HepG2 (cell line): ENCODE data around the gene RNF208. TPM values are rescaled to one million over a fixed set of nuclear protein-coding genes. Genes with fewer than 3 reads are reported as not detected.

ENCODE experiments used
- ATAC-seq: fragments of 200-7000 bp; cut with Tn5 transposase; 3 replicates; pipeline ENCODE4 v1.9.1; 2020; ENCODE audit warnings: mild to moderate bottlenecking, moderate library complexity
- BruUV-seq: library from RNA; stranded (reverse); fragments of 400-500 nt; replicated peaks from 2 replicates; lab custom pipeline; 2021; lab: Mats Ljungman, UMichigan
- CTCF ChIA-PET: fragments of 300-600 bp; formaldehyde crosslinking; extraction: SDS; loops from one replicate; lab custom pipeline; 2021; ENCODE audit warnings: low total read pairs, inconsistent platforms, low intra/inter-chr PET ratio; lab: Yijun Ruan, JAX
- POLR2A ChIA-PET: fragments of 350-600 bp; sonication (Branson Sonifier 250); formaldehyde crosslinking; loops from one replicate; lab custom pipeline; 2020; ENCODE audit warnings: antibody characterized with exemption, inconsistent platforms; lab: Yijun Ruan, JAX
- DNase-seq: peaks from one replicate; pipeline ENCODE4 v3.0.0-alpha.2; 2015; ENCODE audit warnings: low spot score
- FAIRE-seq: peaks from 3 replicates; lab custom pipeline; 2011; peaks lifted over from hg19 to GRCh38; lab: Jason Lieb, UNC
- H2AFZ ChIP-seq: one replicate; pipeline ENCODE4 v1.6.1; 2011; ENCODE audit warnings: low read length, inconsistent platforms
- H3K27ac ChIP-seq: fragments of 300-600 bp; 3 replicates; pipeline ENCODE4 v1.8.0; 2011; ENCODE audit warnings: mixed run types, mild to moderate bottlenecking, mixed read lengths, low read length, inconsistent platforms; ENCODE audit not compliant: insufficient read depth; ENCODE audit errors: extremely low read length
- H3K27me3 ChIP-seq, 2 experiments: fragments of 200-600 bp in 1 of 2; 2 replicates in 1 of 2; 3 replicates in 1 of 2; pipeline versions ENCODE4 v1.6.0 to v1.8.0; 2011; ENCODE audit warnings: low read length in 2 of 2, mild to moderate bottlenecking in 2 of 2, moderate library complexity in 2 of 2, inconsistent platforms in 1 of 2; ENCODE audit not compliant: insufficient read depth in 2 of 2, control insufficient read depth in 1 of 2
- H3K36me3 ChIP-seq, 2 experiments: fragments of 200-600 bp in 1 of 2; replicated peaks in 1 of 2; 2 replicates in 1 of 2; 3 replicates in 1 of 2; pipeline versions ENCODE4 v1.5.1 to v1.8.0; 2011; ENCODE audit warnings: low read length in 2 of 2, inconsistent platforms in 1 of 2; ENCODE audit not compliant: insufficient read depth in 2 of 2, control insufficient read depth in 1 of 2
- H3K4me1 ChIP-seq: 2 replicates; pipeline ENCODE4 v1.5.1; 2012; ENCODE audit warnings: low read length, inconsistent platforms; ENCODE audit not compliant: insufficient read depth
- H3K4me2 ChIP-seq: 2 replicates; pipeline ENCODE4 v1.6.0; 2011; ENCODE audit warnings: low read depth, low read length, inconsistent platforms
- H3K4me3 ChIP-seq, 3 experiments: fragments of 200-600 bp in 1 of 3; sonication (generic), shearing (Covaris generic) in 1 of 3; replicated peaks in 1 of 3; 2 replicates each; pipeline ENCODE4 v1.5.1; 2011 to 2016; ENCODE audit warnings: low read length in 3 of 3, inconsistent platforms in 2 of 3, low read depth in 2 of 3, mild to moderate bottlenecking in 2 of 3, control low read depth in 1 of 3, mixed read lengths in 1 of 3; ENCODE audit not compliant: insufficient read depth in 1 of 3
- H3K79me2 ChIP-seq: one replicate; pipeline ENCODE4 v1.6.1; 2011; ENCODE audit warnings: low read length, inconsistent platforms; ENCODE audit not compliant: insufficient read depth
- H3K9ac ChIP-seq: 2 replicates; pipeline ENCODE4 v1.6.0; 2011; ENCODE audit warnings: mild to moderate bottlenecking, low read depth, low read length, inconsistent platforms; ENCODE audit not compliant: insufficient read depth
- H3K9me3 ChIP-seq: 2 replicates; pipeline ENCODE4 v1.5.1; 2012; ENCODE audit warnings: mild to moderate bottlenecking, low read length
- H4K20me1 ChIP-seq: 2 replicates; pipeline ENCODE4 v1.6.0; 2011; ENCODE audit warnings: inconsistent platforms, mild to moderate bottlenecking, low read length, moderate library complexity; ENCODE audit not compliant: insufficient read depth
- HNRNPLL ChIP-seq: fragments of 200-400 bp; formaldehyde crosslinking; IDR thresholded peaks from 2 replicates; pipeline ENCODE4 v1.6.1; 2017; ENCODE audit warnings: mild to moderate bottlenecking, low read depth, low read length; ENCODE audit not compliant: poor library complexity, severe bottlenecking
- MED8 ChIP-seq: sonication (generic); formaldehyde crosslinking; IDR thresholded peaks from 2 replicates; pipeline ENCODE4 v1.8.1; 2023; ENCODE audit warnings: mild to moderate bottlenecking, missing genetic modification reagents; ENCODE audit not compliant: insufficient replicate concordance
- NFE2L2 ChIP-seq: fragments of 150-350 bp; IDR thresholded peaks from 2 replicates; pipeline ENCODE4 v1.6.1; 2014; ENCODE audit warnings: low read length
- SAP130 ChIP-seq: IDR thresholded peaks from 2 replicates; pipeline ENCODE4 v1.6.1; 2016; ENCODE audit warnings: low read depth
- ZBTB34 ChIP-seq: sonication (generic); formaldehyde crosslinking; IDR thresholded peaks from 2 replicates; pipeline ENCODE4 v1.8.0; 2022; ENCODE audit warnings: mild to moderate bottlenecking, missing genetic modification reagents
- ZNF253 ChIP-seq: sonication (generic); formaldehyde crosslinking; IDR thresholded peaks from 2 replicates; pipeline ENCODE4 v1.8.0; 2022; ENCODE audit warnings: mild to moderate bottlenecking, missing genetic modification reagents, borderline replicate concordance
- ZNF781 ChIP-seq: sonication (generic); formaldehyde crosslinking; IDR thresholded peaks from 2 replicates; pipeline ENCODE4 v1.5.1; 2020; ENCODE audit warnings: borderline replicate concordance, mild to moderate bottlenecking, missing genetic modification reagents; ENCODE audit errors: not compliant biosample characterization
- WGBS: methylation state at CpG from one replicate; pipeline ENCODE4 v1.1.6; 2017; ENCODE audit warnings: low lambda C conversion rate; 5-methylcytosine and 5-hydroxymethylcytosine counted together
- in situ Hi-C: cut with HindIII; loops from 2 replicates; pipeline ENCODE4 v1.10.0; 2017; ENCODE audit warnings: low pct_unique_long_range_greater_than_20kb; ENCODE audit not compliant: extremely low pct_ligation_motif_present
- intact Hi-C: fragments of 100-400 bp; cut with micrococcal nuclease; formaldehyde crosslinking; loops from one replicate; pipeline ENCODE4 v1.10.0; 2022; ENCODE audit not compliant: unreplicated experiment
- polyA plus RNA-seq, 8 experiments: library from polyadenylated mRNA; depleted of rRNA in 3 of 8; stranded (reverse) in 7 of 8; unstranded in 1 of 8; fragments of >200 nt; fragmentation: Illumina TruSeq in 4 of 8; extraction: Trizol in 4 of 8; gene quantifications; 2 replicates each; pipeline versions ENCODE4 v1.2.1 to v1.2.3, GENCODE V29; 2011 to 2016; ENCODE audit warnings: low read depth in 4 of 8, missing spikeins in 1 of 8, mixed read lengths in 1 of 8; ENCODE audit not compliant: insufficient read depth in 1 of 8
- total RNA-seq, 5 experiments: library from RNA; depleted of rRNA; stranded (reverse); fragments of >200 nt; fragmentation: Illumina TruSeq; extraction: Trizol; gene quantifications; 2 replicates each; pipeline ENCODE4 v1.2.3, GENCODE V29; 2016; ENCODE audit warnings: low read depth in 1 of 5
- TF ChIP-seq, protein P1 (sequence below): sonication (generic); formaldehyde crosslinking; IDR thresholded peaks from 2 replicates; pipeline ENCODE4 v1.4.0; 2020; ENCODE audit warnings: missing genetic modification reagents
- TF ChIP-seq, protein P2 (sequence below), 2 experiments: sonication (generic) in 1 of 2; formaldehyde crosslinking in 1 of 2; IDR thresholded peaks; 2 replicates each; pipeline versions ENCODE4 v1.4.0 to v1.6.1; 2018 to 2020; ENCODE audit warnings: missing genetic modification reagents in 2 of 2, borderline replicate concordance in 1 of 2, low read depth in 1 of 2, mild to moderate bottlenecking in 1 of 2, missing biosample characterization in 1 of 2
- TF ChIP-seq, protein P3 (sequence below): sonication (generic); formaldehyde crosslinking; IDR thresholded peaks from 2 replicates; pipeline ENCODE4 v1.5.1; 2020; ENCODE audit warnings: mild to moderate bottlenecking, missing genetic modification reagents, moderate library complexity
- TF ChIP-seq, protein P4 (sequence below): sonication (generic); formaldehyde crosslinking; IDR thresholded peaks from 2 replicates; pipeline ENCODE4 v1.8.0; 2022; ENCODE audit warnings: missing genetic modification reagents, mild to moderate bottlenecking, moderate library complexity, borderline replicate concordance

RNF208 gene
- total and polyA plus RNA-seq, 2 of the 13 experiments (the other 11 are each of a cell fraction or from before 2014, with no cell fraction given): 1.6 to 2.1 TPM

GRCh38 chr9:137247916-137248175, 25.8 kb upstream of the RNF208 start:
- FAIRE-seq (no peak), DNase-seq (no peak), ATAC-seq (no peak)
- 49% methylated on average over 5 of the region's 6 CpGs for WGBS
- Histone ChIP-seq H3K9ac (peak overlapping the region; percentile 7; the same call in 1 of the 2 replicates), H3K4me3 (peak overlapping the region in 2 of 3 experiments; percentile 7 to 64; a peak in 2 of 6 replicates), H3K4me1 (peaks cover 86% of the 10 kb centered on the region), H3K79me2 (peaks cover 11% of the 10 kb centered on the region), H3K27me3 (peaks cover 2 to 9% of the 10 kb centered on the region in 2 experiments; a peak in 2 of 5 replicates), H3K27ac (no peak overlapping the region), H4K20me1 (peaks cover 14% of the 10 kb centered on the region), H3K4me2 (peak overlapping the region; percentile 87), H3K9me3 (no peaks in the 10 kb centered on the region), H3K36me3 (peaks cover 2 to 8% of the 10 kb centered on the region in 2 experiments; a peak in 3 of 5 replicates), H2AFZ (no peak overlapping the region)
- intact Hi-C loops (no loop called here), in situ Hi-C loops (no loop called here)
- no TSS peak for BruUV-seq
- CTCF ChIA-PET: interaction anchor here (1.1 kb wide), 1 partner anchor 12 kb away, joined by 3 read pairs; no protein-coding TSS in a partner anchor
- POLR2A ChIA-PET: interaction anchor here (0.5 to 1.3 kb wide), 4 partner anchors 29 to 96 kb away, joined by 3 to 8 read pairs (median 4); partner anchors contain the start of genes TOR4A and TPRN
- no peak for TF ChIP-seq NFE2L2
- TF ChIP-seq HNRNPLL: peak; percentile 21
- TF ChIP-seq, protein P1, sequence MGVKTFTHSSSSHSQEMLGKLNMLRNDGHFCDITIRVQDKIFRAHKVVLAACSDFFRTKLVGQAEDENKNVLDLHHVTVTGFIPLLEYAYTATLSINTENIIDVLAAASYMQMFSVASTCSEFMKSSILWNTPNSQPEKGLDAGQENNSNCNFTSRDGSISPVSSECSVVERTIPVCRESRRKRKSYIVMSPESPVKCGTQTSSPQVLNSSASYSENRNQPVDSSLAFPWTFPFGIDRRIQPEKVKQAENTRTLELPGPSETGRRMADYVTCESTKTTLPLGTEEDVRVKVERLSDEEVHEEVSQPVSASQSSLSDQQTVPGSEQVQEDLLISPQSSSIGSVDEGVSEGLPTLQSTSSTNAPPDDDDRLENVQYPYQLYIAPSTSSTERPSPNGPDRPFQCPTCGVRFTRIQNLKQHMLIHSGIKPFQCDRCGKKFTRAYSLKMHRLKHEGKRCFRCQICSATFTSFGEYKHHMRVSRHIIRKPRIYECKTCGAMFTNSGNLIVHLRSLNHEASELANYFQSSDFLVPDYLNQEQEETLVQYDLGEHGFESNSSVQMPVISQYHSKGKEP: no peak
- TF ChIP-seq ZNF253 (CRISPR knock-in tag): no peak
- TF ChIP-seq, protein P2, sequence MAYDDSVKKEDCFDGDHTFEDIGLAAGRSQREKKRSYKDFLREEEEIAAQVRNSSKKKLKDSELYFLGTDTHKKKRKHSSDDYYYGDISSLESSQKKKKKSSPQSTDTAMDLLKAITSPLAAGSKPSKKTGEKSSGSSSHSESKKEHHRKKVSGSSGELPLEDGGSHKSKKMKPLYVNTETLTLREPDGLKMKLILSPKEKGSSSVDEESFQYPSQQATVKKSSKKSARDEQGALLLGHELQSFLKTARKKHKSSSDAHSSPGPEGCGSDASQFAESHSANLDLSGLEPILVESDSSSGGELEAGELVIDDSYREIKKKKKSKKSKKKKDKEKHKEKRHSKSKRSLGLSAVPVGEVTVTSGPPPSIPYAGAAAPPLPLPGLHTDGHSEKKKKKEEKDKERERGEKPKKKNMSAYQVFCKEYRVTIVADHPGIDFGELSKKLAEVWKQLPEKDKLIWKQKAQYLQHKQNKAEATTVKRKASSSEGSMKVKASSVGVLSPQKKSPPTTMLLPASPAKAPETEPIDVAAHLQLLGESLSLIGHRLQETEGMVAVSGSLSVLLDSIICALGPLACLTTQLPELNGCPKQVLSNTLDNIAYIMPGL (CRISPR knock-in tag; IDR thresholded peaks at IDR 0.05; ENCODE audit: borderline replicate concordance in 1 of 2, low read depth in 1 of 2): no peak
- TF ChIP-seq ZBTB34 (CRISPR knock-in tag): no peak
- TF ChIP-seq, protein P3, sequence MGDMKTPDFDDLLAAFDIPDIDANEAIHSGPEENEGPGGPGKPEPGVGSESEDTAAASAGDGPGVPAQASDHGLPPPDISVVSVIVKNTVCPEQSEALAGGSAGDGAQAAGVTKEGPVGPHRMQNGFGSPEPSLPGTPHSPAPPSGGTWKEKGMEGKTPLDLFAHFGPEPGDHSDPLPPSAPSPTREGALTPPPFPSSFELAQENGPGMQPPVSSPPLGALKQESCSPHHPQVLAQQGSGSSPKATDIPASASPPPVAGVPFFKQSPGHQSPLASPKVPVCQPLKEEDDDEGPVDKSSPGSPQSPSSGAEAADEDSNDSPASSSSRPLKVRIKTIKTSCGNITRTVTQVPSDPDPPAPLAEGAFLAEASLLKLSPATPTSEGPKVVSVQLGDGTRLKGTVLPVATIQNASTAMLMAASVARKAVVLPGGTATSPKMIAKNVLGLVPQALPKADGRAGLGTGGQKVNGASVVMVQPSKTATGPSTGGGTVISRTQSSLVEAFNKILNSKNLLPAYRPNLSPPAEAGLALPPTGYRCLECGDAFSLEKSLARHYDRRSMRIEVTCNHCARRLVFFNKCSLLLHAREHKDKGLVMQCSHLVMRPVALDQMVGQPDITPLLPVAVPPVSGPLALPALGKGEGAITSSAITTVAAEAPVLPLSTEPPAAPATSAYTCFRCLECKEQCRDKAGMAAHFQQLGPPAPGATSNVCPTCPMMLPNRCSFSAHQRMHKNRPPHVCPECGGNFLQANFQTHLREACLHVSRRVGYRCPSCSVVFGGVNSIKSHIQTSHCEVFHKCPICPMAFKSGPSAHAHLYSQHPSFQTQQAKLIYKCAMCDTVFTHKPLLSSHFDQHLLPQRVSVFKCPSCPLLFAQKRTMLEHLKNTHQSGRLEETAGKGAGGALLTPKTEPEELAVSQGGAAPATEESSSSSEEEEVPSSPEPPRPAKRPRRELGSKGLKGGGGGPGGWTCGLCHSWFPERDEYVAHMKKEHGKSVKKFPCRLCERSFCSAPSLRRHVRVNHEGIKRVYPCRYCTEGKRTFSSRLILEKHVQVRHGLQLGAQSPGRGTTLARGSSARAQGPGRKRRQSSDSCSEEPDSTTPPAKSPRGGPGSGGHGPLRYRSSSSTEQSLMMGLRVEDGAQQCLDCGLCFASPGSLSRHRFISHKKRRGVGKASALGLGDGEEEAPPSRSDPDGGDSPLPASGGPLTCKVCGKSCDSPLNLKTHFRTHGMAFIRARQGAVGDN (CRISPR knock-in tag): 0 out of 2 replicates have a peak, but pooled peaks have one; percentile 0
- no peak for TF ChIP-seq MED8 (CRISPR knock-in tag)
- TF ChIP-seq ZNF781 (CRISPR knock-in tag): no peak
- TF ChIP-seq SAP130 (CRISPR knock-in tag): peak; percentile 10; the same call in 1 of the 2 replicates
- TF ChIP-seq, protein P4, sequence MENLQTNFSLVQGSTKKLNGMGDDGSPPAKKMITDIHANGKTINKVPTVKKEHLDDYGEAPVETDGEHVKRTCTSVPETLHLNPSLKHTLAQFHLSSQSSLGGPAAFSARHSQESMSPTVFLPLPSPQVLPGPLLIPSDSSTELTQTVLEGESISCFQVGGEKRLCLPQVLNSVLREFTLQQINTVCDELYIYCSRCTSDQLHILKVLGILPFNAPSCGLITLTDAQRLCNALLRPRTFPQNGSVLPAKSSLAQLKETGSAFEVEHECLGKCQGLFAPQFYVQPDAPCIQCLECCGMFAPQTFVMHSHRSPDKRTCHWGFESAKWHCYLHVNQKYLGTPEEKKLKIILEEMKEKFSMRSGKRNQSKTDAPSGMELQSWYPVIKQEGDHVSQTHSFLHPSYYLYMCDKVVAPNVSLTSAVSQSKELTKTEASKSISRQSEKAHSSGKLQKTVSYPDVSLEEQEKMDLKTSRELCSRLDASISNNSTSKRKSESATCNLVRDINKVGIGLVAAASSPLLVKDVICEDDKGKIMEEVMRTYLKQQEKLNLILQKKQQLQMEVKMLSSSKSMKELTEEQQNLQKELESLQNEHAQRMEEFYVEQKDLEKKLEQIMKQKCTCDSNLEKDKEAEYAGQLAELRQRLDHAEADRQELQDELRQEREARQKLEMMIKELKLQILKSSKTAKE (CRISPR knock-in tag): no peak
